Small intestine (tissue), 7 donors: ENCODE measurements around the gene CALCOCO1. TPM values are rescaled to one million over a fixed set of nuclear protein-coding genes. Genes with fewer than 3 reads are reported as not detected.

ENCODE experiments used
- DNase-seq, 2 donors: peaks; one replicate each; pipeline versions ENCODE4 v3.0.0 to v3.0.0-alpha.2; 2013
- FAIRE-seq: peaks from 2 replicates; lab custom pipeline; 2012; peaks lifted over from hg19 to GRCh38; lab: Jason Lieb, UNC
- H3K27ac ChIP-seq, 3 donors: one replicate each; pipeline ENCODE4 v1.5.1; 2013; ENCODE audit warnings: low read length in 2 of 3, mild to moderate bottlenecking in 2 of 3, control low read depth in 1 of 3, inconsistent platforms in 1 of 3, low read depth in 1 of 3, moderate library complexity in 1 of 3
- H3K27me3 ChIP-seq, 3 donors: one replicate each; pipeline ENCODE4 v1.6.1; 2013; ENCODE audit warnings: low read length in 3 of 3, inconsistent platforms in 1 of 3; ENCODE audit not compliant: control insufficient read depth in 3 of 3, insufficient read depth in 3 of 3
- H3K36me3 ChIP-seq, 3 donors: one replicate each; pipeline ENCODE4 v1.6.1; 2013; ENCODE audit warnings: low read length in 3 of 3, inconsistent platforms in 1 of 3, low read depth in 1 of 3, mild to moderate bottlenecking in 1 of 3, moderate library complexity in 1 of 3; ENCODE audit not compliant: control insufficient read depth in 3 of 3, insufficient read depth in 2 of 3
- H3K4me1 ChIP-seq, 3 donors: one replicate each; pipeline ENCODE4 v1.6.1; 2013; ENCODE audit warnings: low read length in 2 of 3, inconsistent platforms in 1 of 3, low read depth in 1 of 3, mild to moderate bottlenecking in 1 of 3, moderate library complexity in 1 of 3; ENCODE audit not compliant: control insufficient read depth in 3 of 3, insufficient read depth in 2 of 3
- H3K4me3 ChIP-seq, 3 donors: one replicate each; pipeline ENCODE4 v1.5.1; 2013; ENCODE audit warnings: low read length in 3 of 3, control low read depth in 1 of 3, inconsistent platforms in 1 of 3, low read depth in 1 of 3, mild to moderate bottlenecking in 1 of 3, moderate library complexity in 1 of 3
- H3K9me3 ChIP-seq, 2 donors: one replicate each; pipeline ENCODE4 v1.6.1; 2013; ENCODE audit warnings: low read depth in 1 of 2, low read length in 1 of 2; ENCODE audit not compliant: control insufficient read depth in 2 of 2, insufficient read depth in 1 of 2
- WGBS, 3 donors: extraction: QIAGEN DNeasy Blood & Tissue Kit; methylation state at CpG; one replicate each; pipeline ENCODE4 v1.1.7; 2013; 5-methylcytosine and 5-hydroxymethylcytosine counted together
- polyA plus RNA-seq, 4 donors: library from polyadenylated mRNA; stranded (reverse) in 3 of 4; unstranded in 1 of 4; fragments of 200-250 nt in 3 of 4; fragments of 120-200 nt in 1 of 4; gene quantifications; one replicate each; pipeline versions ENCODE4 v1.2.1 to v1.2.3, GENCODE V29; 2013
- donor health status: healthy with polysubstance abuse.
- donor health status: control.
- donor health status: control.
- donor health status: Bipolar disorder and iron deficiency.
- donor health status: healthy.

Gene CALCOCO1
- polyA plus RNA-seq, 4 donors, result 45.1 to 81.3 (median 46.6) TPM

GRCh38 chr12:53734425-53734824 lies 7.2 kb upstream of the CALCOCO1 start:
- Histone ChIP-seq H3K4me3 (no peak overlapping the region), H3K27ac (no peak overlapping the region), H3K9me3 (no peaks in the 10 kb centered on the region), H3K36me3 (no peaks in the 10 kb centered on the region), H3K4me1 (peaks cover 0 to 15% (median 4%) of the 10 kb centered on the region in 3 donors), H3K27me3 (peaks cover 0 to 58% (median 23%) of the 10 kb centered on the region in 3 donors)
- FAIRE-seq, result no peak
- 89 to 90% (median 90%) methylated on average over 9 of the region's 9 CpGs for WGBS, 3 donors
- DNase-seq, result no peak

- no peak for FAIRE-seq
- 50 to 68% (median 61%) methylated on average over 5 of the region's 5 CpGs for WGBS, 3 donors
- H3K4me3 ChIP-seq, result no peak overlapping the region
- no peaks in the 10 kb centered on the region for H3K9me3 ChIP-seq
- peaks cover 0 to 9% (median 0%) of the 10 kb centered on the region in 3 donors for H3K4me1 ChIP-seq
- H3K36me3 ChIP-seq, result no peaks in the 10 kb centered on the region
- no peak for DNase-seq
- H3K27me3 ChIP-seq, result peaks cover 0 to 52% (median 16%) of the 10 kb centered on the region in 3 donors
- H3K27ac ChIP-seq, result no peak overlapping the region
Observed at GRCh38 chr12:53733807-53734200, 6.6 kb upstream of the CALCOCO1 start.

GRCh38 chr12:53733051-53733806 lies 6.0 kb upstream of the CALCOCO1 start:
- DNase-seq, result no peak
- WGBS, 3 donors, result 93 to 94% (median 93%) methylated on average over 2 of the region's 2 CpGs
- Histone ChIP-seq H3K4me1 (peaks cover 0 to 3% (median 0%) of the 10 kb centered on the region in 3 donors), H3K9me3 (no peaks in the 10 kb centered on the region), H3K4me3 (no peak overlapping the region), H3K36me3 (no peaks in the 10 kb centered on the region), H3K27me3 (peaks cover 0 to 46% (median 11%) of the 10 kb centered on the region in 3 donors), H3K27ac (no peak overlapping the region)
- no peak for FAIRE-seq

- Histone ChIP-seq H3K27me3 (peaks cover 0 to 14% (median 0%) of the 10 kb centered on the region in 3 donors), H3K4me3 (no peak overlapping the region)
- no peak for FAIRE-seq
Observed at GRCh38 chr12:53729644-53730043, 2.4 kb upstream of the CALCOCO1 start.

GRCh38 chr12:53728206-53728605 lies 954 bp upstream of the CALCOCO1 start:
- Histone ChIP-seq H3K4me3 (peak overlapping the region in 1 of 3 donors; percentile 20), H3K9me3 (no peaks in the 10 kb centered on the region), H3K36me3 (peaks cover under 1 to 19% (median 2%) of the 10 kb centered on the region in 3 donors), H3K27ac (peak overlapping the region in 2 of 3 donors; percentile 35 to 67), H3K4me1 (peaks cover 0 to 22% (median 4%) of the 10 kb centered on the region in 3 donors), H3K27me3 (peaks cover 0 to 8% (median 0%) of the 10 kb centered on the region in 3 donors)
- WGBS, 3 donors, result 64 to 81% (median 71%) methylated on average over 7 of the region's 7 CpGs
- DNase-seq, result no peak
- FAIRE-seq, result no peak

More at GRCh38 chr12:53729644-53730043, 2.4 kb upstream of the CALCOCO1 start:
- no peak overlapping the region for H3K27ac ChIP-seq
- no peak for DNase-seq
- H3K4me1 ChIP-seq, result peaks cover 0 to 22% (median 4%) of the 10 kb centered on the region in 3 donors
- H3K36me3 ChIP-seq, result peaks cover 0 to 7% (median 0%) of the 10 kb centered on the region in 3 donors
- H3K9me3 ChIP-seq, result no peaks in the 10 kb centered on the region

GRCh38 chr12:53726946-53727309 lies 324 bp downstream of the CALCOCO1 start:
- Histone ChIP-seq H3K4me1 (peaks cover 0 to 22% (median 4%) of the 10 kb centered on the region in 3 donors), H3K27me3 (peaks cover 0 to 2% (median 0%) of the 10 kb centered on the region in 3 donors), H3K9me3 (no peaks in the 10 kb centered on the region), H3K27ac (peak overlapping the region in 2 of 3 donors; percentile 49 to 64), H3K4me3 (peak overlapping the region; percentile 54 to 88 (median 68)), H3K36me3 (peaks cover 3 to 28% (median 5%) of the 10 kb centered on the region in 3 donors)
- DNase-seq (no peak), FAIRE-seq (no peak)
- WGBS, 3 donors, result 1% methylated on average over 14 to 15 of the region's 15 CpGs

GRCh38 chr12:53726341-53726740 lies 911 bp downstream of the CALCOCO1 start:
- H3K9me3 ChIP-seq, result no peaks in the 10 kb centered on the region
- peak overlapping the region in 2 of 3 donors; percentile 68 to 88 for H3K4me3 ChIP-seq
- no peak for FAIRE-seq
- DNase-seq, result peak; percentile 22 to 42
- WGBS, 3 donors, result 0 to 22% (median 12%) methylated on average over 2 of the region's 2 CpGs
- peak overlapping the region in 1 of 3 donors; percentile 49 for H3K27ac ChIP-seq
- H3K36me3 ChIP-seq, result peaks cover 3 to 33% (median 10%) of the 10 kb centered on the region in 3 donors
- peaks cover 0 to 22% (median 4%) of the 10 kb centered on the region in 3 donors for H3K4me1 ChIP-seq
- no peaks in the 10 kb centered on the region for H3K27me3 ChIP-seq

- H3K9me3 ChIP-seq, result no peaks in the 10 kb centered on the region
- DNase-seq (peak; percentile 29 to 70), FAIRE-seq (no peak)
- H3K36me3 ChIP-seq, result peaks cover 3 to 36% (median 11%) of the 10 kb centered on the region in 3 donors
- H3K27me3 ChIP-seq, result no peaks in the 10 kb centered on the region
- H3K27ac ChIP-seq, result peak overlapping the region in 1 of 3 donors; percentile 20
- WGBS, 3 donors, result 17 to 28% (median 19%) methylated on average over 4 of the region's 4 CpGs
- H3K4me1 ChIP-seq, result peaks cover 0 to 22% (median 4%) of the 10 kb centered on the region in 3 donors
- H3K4me3 ChIP-seq, result peak overlapping the region in 1 of 3 donors; percentile 88
Observed at GRCh38 chr12:53725824-53726223, 1.4 kb downstream of the CALCOCO1 start.
